KG1 (cell line): ENCODE data around the gene SOX15.
"Not testable (repeated sequence)": the region's sequence is repeated elsewhere in the genome, so short reads cannot be mapped to it uniquely, and the experiment has no call there.

Experiments
- DNase-seq: peaks from one replicate; lab custom pipeline; 2025; lab: John Stamatoyannopoulos, UW

Gene SOX15

DNA sequence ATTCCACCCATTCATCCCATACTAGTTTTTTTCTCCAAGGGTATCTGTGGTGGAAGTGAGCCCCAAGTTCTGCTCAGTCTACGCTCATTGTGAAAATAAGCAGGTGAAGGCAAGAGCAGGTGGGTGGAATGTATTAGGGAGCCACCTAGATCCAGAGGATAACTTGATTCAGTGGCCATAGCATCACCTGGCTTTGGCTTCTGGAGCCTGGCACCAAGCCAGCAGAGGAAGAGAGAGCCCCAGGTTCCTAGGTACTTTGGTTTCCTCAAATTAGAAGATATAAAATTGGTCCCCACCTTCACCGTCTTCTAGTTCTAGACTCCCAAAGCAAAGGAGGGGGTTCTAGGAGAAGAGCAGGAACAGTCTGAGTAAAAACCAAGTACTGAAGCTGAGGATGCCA is 20.7 kb upstream of the SOX15 start:
- no peak for DNase-seq

DNA sequence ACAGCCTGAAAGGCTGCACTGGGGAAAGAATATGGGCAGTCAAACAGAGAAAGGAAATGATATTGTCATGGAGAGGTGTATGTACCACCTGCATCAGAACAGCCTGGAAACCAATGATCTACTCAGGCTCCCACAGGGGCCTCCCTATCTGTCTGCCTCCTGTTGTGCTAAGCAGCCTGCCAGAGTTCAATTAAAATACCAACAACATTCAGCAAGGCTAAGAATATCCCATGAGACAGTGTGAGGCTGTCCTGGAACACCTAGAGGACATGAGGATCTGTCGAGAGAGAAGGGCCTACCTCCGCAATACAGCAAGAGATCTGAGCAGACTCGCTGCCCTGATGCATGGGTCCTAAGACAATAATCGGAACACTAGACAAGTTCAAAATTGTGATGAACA is 16.4 kb upstream of the SOX15 start:
- no peak for DNase-seq

DNA sequence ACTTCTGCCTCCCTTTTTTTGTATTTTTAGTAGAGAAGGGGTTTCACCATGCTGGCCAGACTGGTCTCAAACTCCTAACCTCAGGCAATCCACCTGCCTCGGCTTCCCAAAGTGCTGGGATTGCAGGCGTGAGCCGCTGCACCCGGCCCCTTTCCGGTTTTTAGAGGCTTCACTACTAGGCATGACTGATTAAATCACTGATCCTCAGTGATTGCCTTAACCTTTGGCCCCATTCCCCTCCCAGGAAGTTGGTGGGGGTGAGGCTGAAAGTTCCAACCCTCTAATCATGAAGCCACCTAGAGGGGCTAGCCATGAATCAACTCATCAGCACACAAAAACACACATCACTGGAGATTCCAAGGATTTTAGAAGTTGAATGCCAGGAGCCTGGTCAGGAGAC is 7.7 kb upstream of the SOX15 start:
- not testable (repeated sequence) for DNase-seq

DNA sequence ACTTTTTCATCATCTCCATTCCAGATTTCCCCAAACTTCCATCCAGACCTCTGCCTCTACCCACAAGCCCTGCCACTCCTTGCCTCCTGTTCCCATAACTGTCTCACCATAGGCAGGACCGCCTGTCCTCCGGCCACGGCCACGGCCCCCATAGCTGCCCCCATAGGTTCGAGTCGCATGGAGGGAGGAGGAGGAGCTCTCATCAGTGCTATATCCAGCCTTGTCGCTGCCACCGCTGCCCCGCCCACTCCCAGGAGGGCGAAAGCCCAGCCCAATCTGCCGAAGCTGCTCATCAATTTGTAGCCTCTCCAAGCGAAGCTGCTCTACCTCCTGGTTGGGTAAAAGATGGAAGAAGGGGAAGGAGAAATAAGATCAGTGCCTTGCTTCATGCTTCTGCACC is 3.4 kb upstream of the SOX15 start:
- no peak for DNase-seq

DNA sequence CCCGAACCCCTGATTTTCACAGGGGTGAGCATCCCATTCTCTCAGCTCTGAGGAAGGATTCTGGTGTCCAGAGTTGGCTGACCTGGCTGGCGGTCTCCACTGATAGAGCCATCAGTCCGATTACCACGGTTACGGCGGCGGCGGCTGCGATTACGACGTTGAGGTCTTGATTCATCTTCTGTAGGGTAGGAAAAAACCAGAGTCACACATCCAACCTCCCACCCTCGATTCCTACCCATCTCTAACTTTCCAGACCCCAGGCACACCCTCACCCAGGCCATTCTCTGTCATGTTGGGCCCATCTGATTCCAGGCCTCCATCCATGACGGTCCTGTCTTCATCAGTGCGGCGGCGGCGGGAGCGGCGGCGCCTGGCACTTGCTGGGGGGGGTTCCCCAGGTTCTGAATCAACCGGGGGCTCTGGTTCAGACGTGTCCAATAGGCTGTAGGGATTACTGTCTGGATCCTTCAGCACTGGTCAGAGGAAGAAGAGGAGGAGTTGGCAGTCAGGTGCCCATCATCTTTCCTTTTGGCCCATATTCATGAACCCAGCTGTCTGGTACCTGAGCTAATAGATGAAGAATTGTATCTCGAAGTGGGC is 2.6 kb upstream of the SOX15 start:
- DNase-seq, result no peak

DNA sequence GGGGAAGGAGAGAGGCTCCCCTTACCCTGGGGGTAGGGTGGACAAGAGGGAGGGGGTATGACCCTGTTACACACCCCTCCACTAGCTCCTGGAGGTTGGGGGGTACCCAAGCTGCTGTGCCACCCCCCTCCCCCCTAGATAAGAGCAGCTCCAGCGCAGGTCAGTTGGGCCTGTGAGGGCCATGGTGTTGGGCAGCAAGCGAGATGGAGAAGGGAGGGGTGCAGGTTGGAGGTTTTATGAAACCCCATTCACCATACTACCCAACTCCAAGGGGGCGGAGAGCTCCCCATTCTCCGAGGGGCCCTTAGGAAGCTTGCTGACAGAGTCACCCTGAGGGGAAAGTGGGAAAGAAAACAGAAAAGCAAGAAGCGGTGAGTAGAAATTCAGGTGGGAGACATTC is 1.7 kb upstream of the SOX15 start:
- no peak for DNase-seq

DNA sequence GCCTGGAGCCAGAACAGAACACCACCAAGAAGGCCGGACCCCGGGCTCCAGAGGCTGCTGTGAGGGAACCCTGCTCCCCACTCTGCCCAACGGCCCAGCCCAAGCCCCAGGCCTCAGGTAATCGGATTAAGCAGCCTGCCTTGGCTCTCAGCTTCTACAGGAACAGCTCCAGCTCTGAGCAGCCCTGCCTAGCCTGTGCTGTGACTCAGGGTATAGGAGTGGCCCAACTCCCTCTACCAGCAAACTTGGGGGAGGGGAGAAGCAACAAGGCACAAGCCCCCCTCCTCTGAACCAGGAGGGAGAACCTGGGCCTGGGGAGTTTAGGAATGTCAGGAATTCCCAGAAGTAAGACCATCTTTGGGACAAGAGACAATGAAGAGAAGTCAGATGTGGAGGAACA is 849 bp upstream of the SOX15 start:
- DNase-seq, result no peak

DNA sequence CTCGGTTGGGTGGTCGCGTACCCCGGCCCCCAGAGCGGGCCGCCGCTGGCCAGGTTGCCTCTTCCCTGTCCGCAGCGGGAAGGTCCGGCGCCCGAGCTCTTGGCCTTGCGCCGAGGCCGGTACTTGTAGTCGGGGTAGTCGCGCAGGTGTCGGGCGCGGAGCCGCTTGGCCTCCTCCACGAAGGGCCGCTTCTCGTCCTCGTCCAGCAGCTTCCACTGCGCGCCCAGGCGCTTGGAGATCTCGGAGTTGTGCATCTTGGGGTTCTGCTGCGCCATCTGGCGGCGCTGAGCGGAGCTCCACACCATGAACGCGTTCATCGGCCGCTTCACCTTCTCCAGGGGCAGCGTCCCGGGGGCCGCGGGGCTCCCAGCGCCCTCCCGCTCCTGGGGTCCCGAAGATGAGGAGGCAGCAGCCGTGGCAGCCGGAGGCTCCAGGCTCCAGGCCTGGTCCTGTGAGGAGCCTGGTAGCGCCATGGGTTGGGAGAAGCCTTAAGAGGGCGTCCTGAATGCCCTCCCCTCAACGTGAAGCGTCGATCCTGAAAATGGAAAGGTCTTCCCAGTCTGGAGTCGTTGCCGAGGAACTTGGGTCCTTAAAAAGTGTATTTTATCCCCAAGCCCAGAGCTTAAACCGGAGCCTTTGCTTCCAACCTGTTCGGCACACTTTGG is 558 bp downstream of the SOX15 start:
- no peak for DNase-seq

DNA sequence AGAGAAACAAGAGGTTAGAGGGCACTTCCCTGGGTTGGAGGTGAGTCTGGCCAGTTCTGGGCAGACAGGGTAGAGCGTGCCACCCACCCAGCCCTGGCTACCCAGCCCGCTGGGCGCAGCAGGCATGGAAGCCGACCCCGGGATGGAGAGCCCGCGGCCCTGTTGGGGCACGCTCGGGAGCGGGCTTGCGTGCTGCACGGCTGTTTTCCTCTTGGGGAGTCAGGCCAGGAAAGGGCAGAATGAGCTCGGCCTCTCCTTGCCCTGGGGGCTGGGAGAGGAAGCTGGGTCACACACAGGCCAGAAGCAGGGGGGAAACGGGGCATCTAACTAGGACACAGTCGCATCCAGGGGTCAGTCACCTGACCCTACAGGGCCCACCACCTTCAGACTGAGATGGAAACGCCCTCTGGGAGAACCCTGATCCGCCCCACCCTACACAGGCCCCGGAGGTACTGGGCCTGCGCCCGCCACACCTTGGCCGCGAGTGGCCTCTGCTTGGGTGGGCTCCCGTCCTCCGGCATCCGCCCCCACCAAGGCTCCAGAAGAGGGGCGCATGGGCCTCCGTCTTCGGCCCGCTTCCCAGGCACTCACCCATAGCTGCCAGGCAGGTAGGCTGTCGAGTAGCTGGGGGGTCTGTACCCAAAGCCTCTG is 1.2 kb downstream of the SOX15 start:
- DNase-seq, result no peak

DNA sequence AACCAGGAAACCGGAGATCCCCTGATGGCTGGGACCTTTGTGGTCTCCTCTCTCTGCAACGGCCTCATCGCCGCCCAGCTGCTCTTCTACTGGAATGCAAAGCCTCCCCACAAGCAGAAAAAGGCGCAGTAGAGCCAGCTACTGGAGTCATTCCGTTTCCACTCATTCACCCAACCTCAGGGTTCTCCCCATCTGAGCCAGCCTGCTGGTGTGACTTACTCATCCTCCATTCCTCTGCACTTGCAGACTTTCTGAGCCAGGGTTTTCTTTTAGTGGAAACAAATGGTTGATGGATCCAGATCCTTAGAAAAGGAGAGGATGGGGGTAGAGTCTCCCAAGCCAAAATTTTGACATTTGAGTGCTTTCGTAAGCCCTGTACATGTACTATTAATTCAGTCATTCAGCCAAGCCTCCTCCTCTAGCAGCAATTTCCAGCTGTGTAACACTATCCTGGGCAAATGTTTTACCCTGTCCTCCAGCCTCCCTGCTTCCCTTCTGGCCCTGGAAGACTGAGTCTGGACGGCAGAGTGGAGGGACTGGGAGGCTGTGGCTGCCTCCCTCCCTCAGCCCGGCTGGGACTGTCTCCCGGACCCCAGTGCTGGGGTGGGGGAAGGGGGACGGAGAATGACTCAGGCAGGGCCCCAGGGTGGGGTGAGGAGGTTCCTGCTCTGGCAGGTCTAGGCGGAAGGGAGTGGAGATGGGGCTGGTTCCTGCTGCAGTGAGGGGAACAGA is 2.3 kb downstream of the SOX15 start:
- no peak for DNase-seq

DNA sequence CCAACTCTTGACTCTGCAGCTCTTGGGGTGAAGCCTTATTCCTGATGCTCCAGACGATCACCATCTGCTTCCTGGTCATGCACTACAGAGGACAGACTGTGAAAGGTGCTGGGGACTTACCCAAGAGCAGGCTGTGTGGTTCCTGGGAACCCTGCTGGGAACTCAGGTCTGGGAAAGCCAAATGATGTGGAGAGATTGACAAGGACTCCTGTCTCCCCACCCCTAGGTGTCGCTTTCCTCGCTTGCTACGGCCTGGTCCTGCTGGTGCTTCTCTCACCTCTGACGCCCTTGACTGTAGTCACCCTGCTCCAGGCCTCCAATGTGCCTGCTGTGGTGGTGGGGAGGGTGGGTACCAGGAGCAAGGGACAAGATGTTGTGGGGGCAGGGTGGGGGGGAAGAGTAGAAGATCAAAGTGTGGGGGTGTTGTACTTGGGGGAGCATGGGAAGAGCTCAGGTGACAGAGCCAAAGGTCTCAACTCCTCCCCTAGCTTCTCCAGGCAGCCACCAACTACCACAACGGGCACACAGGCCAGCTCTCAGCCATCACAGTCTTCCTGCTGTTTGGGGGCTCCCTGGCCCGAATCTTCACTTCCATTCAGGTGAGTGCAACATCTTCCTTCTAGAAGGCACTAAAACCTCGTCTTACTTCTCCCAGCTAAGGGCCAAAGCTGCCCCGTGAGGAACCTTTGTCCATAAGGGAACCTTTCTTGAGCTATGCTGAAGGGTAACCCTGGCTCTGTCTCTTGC is 3.0 kb downstream of the SOX15 start:
- DNase-seq, result no peak

DNA sequence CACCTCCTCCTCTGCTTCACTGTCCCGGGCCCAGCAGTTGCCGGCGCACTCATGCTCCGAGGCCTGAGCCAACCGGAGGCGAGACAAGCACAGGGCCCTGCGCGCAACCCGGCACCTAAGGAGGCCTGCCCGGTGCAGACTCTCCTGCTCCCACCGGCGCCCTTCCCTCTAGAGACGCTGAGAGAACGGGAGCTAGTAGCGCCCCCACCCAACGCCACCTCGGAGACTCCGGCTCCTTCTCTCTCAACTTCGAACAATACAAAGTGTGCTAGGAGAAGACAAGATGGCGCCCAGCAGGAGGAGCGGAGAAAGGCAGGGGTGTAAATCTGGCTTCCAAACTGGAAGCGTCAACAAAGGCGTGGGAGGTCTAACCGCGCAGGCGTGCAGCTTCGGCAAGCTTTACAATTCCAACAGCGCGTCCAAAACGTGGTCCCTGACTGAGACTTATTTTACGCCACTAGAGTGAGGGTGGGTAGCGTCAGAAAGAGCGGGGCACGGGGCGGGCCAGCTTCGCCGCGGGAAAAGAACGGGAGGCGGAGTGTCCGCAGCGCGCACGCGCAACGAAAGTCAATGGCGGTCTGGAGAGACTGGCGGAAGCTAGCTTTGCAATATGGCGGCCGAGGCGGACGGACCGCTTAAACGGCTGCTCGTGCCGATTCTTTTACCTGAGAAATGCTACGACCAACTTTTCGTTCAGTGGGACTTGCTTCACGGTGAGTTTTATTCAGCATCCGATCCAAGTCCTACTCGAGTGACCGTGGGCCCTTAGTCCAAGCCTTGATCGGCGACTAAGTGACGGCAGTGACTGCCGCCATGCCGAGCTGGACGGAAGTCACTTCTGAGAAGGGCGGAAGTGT is 6.4 kb downstream of the SOX15 start, which contains the start of gene MPDU1:
Gene MPDU1 (plus strand): TSS at position 600 of the 857 bp plus-strand sequence. CDS start 11 bp downstream, at position 611.
- peak; percentile 64 for DNase-seq

DNA sequence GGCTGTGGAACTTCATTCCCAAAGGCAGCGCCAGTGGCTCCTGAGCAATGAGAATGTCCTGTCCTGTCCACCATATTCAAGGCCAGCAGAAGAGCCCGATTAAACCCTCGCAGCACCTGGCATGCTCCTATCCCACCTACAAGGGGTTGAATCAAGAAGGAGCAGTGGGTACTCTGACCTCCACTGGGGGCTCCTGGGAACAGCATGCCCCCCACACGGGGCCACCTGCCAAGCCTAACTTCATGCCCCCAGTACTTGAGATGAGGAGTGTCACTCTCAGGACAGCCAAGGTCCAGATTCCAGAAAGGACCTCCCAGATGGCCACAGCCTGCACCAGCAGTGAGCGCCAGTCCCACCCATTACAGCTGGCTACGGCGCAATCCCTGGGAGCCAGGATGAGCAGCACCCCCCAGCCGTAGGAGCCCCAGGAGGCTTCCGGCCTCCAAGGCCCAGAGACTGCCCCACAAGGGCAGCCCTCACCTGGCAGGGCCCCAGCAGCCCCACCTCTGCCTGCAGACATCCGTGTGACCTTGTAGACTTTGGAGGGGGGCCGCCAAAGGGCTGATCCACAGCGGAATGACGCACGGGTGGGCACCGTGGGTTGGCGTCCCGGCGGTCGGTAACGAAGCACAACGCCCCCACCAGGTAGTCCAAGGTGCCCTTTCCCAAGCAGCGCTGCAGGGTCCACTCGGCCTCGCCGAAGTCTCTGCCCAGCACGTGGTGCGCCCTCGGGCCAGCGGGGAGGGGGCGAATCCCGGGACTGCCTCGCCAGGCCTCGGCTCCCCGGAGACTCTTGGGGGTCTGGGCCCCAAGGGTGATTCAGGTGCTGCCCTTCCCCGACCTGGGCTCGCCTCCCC is 7.3 kb downstream of the SOX15 start:
- no peak for DNase-seq

DNA sequence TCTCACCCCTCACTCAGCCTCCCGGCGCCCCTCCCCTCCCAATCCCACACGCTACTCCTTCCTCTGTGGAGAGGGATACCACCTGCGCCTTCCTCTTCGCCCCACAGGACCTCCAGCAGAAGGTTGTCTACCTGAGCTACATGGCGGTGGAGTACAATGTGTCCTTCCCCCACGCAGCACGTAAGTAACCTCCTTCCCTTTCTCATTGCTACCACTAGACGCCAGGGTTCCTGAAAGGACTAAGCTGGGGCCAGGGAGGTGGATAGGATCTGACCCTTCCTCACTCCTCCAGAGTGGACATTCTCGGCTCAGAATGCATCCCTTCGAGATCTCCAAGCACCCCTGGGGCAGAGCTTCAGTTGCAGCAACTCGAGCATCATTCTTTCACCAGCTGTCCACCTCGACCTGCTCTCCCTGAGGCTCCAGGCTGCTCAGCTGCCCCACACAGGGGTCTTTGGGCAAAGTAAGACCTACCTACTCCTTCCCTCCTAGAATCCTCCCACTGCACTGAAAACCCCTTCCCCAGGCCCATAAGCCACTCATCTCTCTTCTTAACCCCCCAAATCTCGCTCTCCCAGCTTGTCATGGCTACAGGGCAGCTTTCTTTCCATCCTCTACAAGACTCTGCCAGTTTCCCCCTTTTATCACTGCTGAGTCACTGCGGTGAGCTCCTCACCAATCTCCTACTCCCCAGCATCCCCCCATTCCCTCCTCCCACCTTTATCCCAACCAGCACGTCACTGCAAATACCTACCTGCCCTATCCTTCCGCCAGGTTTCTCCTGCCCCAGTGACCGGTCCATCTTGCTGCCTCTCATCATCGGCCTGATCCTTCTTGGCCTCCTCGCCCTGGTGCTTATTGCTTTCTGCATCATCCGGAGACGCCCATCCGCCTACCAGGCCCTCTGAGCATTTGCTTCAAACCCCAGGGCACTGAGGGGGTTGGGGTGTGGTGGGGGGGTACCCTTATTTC is 9.0 kb downstream of the SOX15 start:
- DNase-seq, result no peak

DNA sequence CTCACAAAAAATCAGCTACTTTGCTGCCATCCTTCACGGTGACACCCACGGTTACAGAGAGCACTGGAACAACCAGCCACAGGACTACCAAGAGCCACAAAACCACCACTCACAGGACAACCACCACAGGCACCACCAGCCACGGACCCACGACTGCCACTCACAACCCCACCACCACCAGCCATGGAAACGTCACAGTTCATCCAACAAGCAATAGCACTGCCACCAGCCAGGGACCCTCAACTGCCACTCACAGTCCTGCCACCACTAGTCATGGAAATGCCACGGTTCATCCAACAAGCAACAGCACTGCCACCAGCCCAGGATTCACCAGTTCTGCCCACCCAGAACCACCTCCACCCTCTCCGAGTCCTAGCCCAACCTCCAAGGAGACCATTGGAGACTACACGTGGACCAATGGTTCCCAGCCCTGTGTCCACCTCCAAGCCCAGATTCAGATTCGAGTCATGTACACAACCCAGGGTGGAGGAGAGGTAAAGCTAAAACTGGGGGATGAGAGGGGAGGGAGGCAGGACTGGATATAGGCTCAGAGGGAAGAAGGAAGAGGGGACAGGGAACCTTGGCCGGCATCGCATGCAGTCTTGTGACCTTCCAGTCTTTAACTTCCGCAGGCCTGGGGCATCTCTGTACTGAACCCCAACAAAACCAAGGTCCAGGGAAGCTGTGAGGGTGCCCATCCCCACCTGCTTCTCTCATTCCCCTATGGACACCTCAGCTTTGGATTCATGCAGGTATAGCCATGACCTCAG is 9.9 kb downstream of the SOX15 start:
- no peak for DNase-seq

DNA sequence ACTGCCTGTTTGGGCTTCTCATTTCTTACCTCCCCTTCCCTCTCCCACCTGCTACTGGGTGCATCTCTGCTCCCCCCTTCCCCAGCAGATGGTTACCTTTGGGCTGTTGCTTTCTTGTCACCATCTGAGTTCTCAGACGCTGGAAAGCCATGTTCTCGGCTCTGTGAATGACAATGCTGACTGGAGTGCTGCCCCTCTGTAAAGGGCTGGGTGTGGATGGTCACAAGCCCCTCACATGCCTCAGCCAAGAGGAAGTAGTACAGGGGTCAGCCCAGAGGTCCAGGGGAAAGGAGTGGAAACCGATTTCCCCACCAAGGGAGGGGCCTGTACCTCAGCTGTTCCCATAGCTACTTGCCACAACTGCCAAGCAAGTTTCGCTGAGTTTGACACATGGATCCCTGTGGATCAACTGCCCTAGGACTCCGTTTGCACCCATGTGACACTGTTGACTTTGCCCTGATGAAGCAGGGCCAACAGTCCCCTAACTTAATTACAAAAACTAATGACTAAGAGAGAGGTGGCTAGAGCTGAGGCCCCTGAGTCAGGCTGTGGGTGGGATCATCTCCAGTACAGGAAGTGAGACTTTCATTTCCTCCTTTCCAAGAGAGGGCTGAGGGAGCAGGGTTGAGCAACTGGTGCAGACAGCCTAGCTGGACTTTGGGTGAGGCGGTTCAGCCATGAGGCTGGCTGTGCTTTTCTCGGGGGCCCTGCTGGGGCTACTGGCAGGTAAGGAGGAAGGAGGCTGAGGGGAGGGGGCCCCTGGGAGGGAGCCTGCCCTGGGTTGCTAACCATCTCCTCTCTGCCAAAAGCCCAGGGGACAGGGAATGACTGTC is 10.7 kb downstream of the SOX15 start, which contains the start of gene CD68:
Gene CD68 (plus strand): TSS at position 638 of the 833 bp plus-strand sequence. CDS start 40 bp downstream, at position 678.
- peak; percentile 11 for DNase-seq
